HCT116 (cell line): Measurements from ENCODE around the gene ZBTB20.

ENCODE experiments used
- CEBPB ChIP-seq: IDR thresholded peaks from 2 replicates; pipeline ENCODE4 v1.6.1; 2012; ENCODE audit warnings: low read depth
- CTCF ChIP-seq, 3 experiments: fragments of 200-600 bp in 1 of 3; sonication (generic) in 1 of 3; IDR thresholded peaks in 2 of 3; conservative IDR thresholded peaks in 1 of 3; 2 replicates each; pipeline ENCODE4 v1.5.1; 2012 to 2017; ENCODE audit warnings: low read depth in 2 of 3, low read length in 2 of 3, antibody characterized with exemption in 1 of 3, borderline replicate concordance in 1 of 3, control low read depth in 1 of 3, mild to moderate bottlenecking in 1 of 3, mixed read lengths in 1 of 3, mixed run types in 1 of 3, moderate library complexity in 1 of 3; ENCODE audit not compliant: insufficient read depth in 1 of 3
- POLR2AphosphoS5 ChIP-seq: IDR thresholded peaks from 2 replicates; pipeline ENCODE4 v1.6.1; 2011; ENCODE audit warnings: mild to moderate bottlenecking, low read depth, low read length, moderate library complexity
- TCF7L2 ChIP-seq: IDR thresholded peaks from 2 replicates; pipeline ENCODE4 v1.7.0; 2011; ENCODE audit warnings: borderline replicate concordance, inconsistent platforms; ENCODE audit not compliant: insufficient read depth, insufficient read length; ENCODE audit errors: extremely low read depth

GRCh38 chr3:114892131-114892879, 254.8 kb downstream of the ZBTB20 start:
- TF ChIP-seq POLR2AphosphoS5 (no peak), CTCF (IDR thresholded peaks at IDR 0.05 in 2 of 3, conservative IDR thresholded peaks at IDR 0.05 in 1 of 3; ENCODE audit: borderline replicate concordance in 1 of 3, insufficient read depth in 1 of 3, low read depth in 2 of 3, low read length in 2 of 3) (no peak), TCF7L2 (no peak), CEBPB (no peak)
